Natural killer cell (primary cell): ENCODE measurements around the gene APBA1. TPM values are rescaled to one million over a fixed set of nuclear protein-coding genes. Genes with fewer than 3 reads are reported as not detected.

ENCODE experiments used
- ATAC-seq, 3 donors: fragments of 150-1000 bp in 2 of 3; fragments of 200-7000 bp in 1 of 3; cut with Tn5 transposase; 1 replicate in 1 of 3; 2 replicates in 2 of 3; pipeline ENCODE4 v1.10.0; 2021; ENCODE audit warnings: mild to moderate bottlenecking in 2 of 3, moderate library complexity in 2 of 3
- DNase-seq, 2 donors: peaks; one replicate each; pipeline versions ENCODE4 v3.0.0 to v3.0.0-alpha.2; 2013 to 2021; ENCODE audit warnings: mixed read lengths in 1 of 2
- H3K27ac ChIP-seq: one replicate; pipeline ENCODE4 v1.5.1; 2013; ENCODE audit warnings: mild to moderate bottlenecking, low read length
- H3K27me3 ChIP-seq: one replicate; pipeline ENCODE4 v1.6.1; 2013; ENCODE audit warnings: low read length; ENCODE audit not compliant: control insufficient read depth, insufficient read depth
- H3K36me3 ChIP-seq: one replicate; pipeline ENCODE4 v1.6.1; 2013; ENCODE audit warnings: low read length; ENCODE audit not compliant: control insufficient read depth, insufficient read depth
- H3K4me1 ChIP-seq: one replicate; pipeline ENCODE4 v1.6.1; 2013; ENCODE audit warnings: low read length; ENCODE audit not compliant: control insufficient read depth, insufficient read depth
- H3K4me3 ChIP-seq: one replicate; pipeline ENCODE4 v1.5.1; 2013; ENCODE audit warnings: low read length
- H3K9me3 ChIP-seq: one replicate; pipeline ENCODE4 v1.6.1; 2013; ENCODE audit warnings: low read length; ENCODE audit not compliant: control insufficient read depth, insufficient read depth
- H3K27ac Mint-ChIP-seq, 2 donors: one replicate each; pipeline ENCODE4 v1.8.0; 2022; ENCODE audit warnings: mild to moderate bottlenecking in 2 of 2, mixed read lengths in 2 of 2, moderate library complexity in 1 of 2
- H3K27me3 Mint-ChIP-seq, 2 donors: one replicate each; pipeline ENCODE4 v1.8.0; 2022; ENCODE audit warnings: low read depth in 2 of 2, mixed read lengths in 2 of 2
- H3K36me3 Mint-ChIP-seq: one replicate; pipeline ENCODE4 v1.8.0; 2022; ENCODE audit warnings: mixed read lengths
- H3K4me1 Mint-ChIP-seq, 2 donors: one replicate each; pipeline ENCODE4 v1.8.0; 2022; ENCODE audit warnings: mixed read lengths in 2 of 2
- H3K4me3 Mint-ChIP-seq: one replicate; pipeline ENCODE4 v1.8.0; 2022; ENCODE audit warnings: mild to moderate bottlenecking, moderate library complexity, mixed read lengths
- H3K9me3 Mint-ChIP-seq, 2 donors: one replicate each; pipeline ENCODE4 v1.8.0; 2022; ENCODE audit warnings: mixed read lengths in 2 of 2
- WGBS: methylation state at CpG from one replicate; pipeline ENCODE4 v1.1.7; 2013; ENCODE audit warnings: missing lambda C conversion rate; ENCODE audit not compliant: insufficient coverage; 5-methylcytosine and 5-hydroxymethylcytosine counted together
- intact Hi-C: fragments of 100-400 bp; cut with micrococcal nuclease; formaldehyde crosslinking; loops from one replicate; pipeline ENCODE4 v1.14.2; 2022
- total RNA-seq, 4 donors: library from RNA; stranded (reverse); fragments of 120-200 nt in 1 of 4; gene quantifications; one replicate each; pipeline versions ENCODE4 v1.2.3 to v1.2.4, GENCODE V29; 2013 to 2022
- TF ChIP-seq, protein P1 (sequence below): fragments of 200-600 bp; IDR thresholded peaks from one replicate; pipeline ENCODE4 v1.8.0; 2022; ENCODE audit warnings: antibody characterized with exemption

Gene APBA1
- total RNA-seq, 3 donors from 2014 or later (not counting 1 experiment from before 2014, with no cell fraction given) = 0.11 to 0.31 (median 0.13) TPM

DNA sequence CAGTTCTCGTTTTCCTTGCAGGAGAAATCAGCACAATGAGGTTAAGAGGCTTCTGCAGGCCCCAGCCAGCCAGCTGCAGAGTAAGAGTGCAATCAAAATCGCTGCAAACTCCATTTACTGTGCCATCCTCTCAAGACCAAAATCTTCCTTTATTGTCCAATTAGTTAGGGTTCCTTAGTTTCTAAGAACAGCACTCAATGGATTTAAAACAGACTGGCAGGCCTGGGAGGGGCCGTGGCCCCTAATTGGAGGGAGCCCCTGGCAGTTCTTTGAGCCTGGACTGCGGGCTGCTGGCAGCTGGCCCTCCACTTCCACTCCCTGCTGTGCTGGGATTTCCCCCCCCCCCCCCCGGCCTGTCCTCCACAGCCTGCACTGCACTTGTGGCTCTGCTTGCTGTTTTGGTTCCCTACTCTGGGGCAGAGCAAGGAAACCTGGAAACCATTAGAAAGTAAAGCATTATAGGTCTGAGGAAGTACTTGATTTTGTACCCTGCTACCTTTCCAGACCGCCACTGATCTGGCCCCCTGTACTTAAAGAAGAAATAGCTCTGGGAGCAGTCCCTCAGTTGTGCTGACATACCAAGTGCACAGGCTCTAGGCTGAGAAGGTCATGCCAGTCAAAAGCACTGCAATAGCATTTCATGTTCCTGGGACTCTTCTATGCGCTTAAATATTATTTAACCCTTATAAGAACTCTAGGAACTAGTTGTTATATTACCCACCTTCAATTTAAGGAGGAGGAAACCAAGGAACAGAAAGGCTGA is 129.0 kb downstream of the APBA1 start:
- Histone ChIP-seq H3K36me3 (no peaks in the 10 kb centered on the region), H3K27ac (no peak overlapping the region), H3K9me3 (no peaks in the 10 kb centered on the region), H3K4me1 (no peaks in the 10 kb centered on the region), H3K27me3 (no peaks in the 10 kb centered on the region), H3K4me3 (no peak overlapping the region)
- Mint-ChIP-seq H3K36me3 (no peaks in the 10 kb centered on the region), H3K27ac (no peak overlapping the region), H3K4me1 (no peaks in the 10 kb centered on the region), H3K27me3 (peaks cover 5 to 12% of the 10 kb centered on the region in 2 donors), H3K9me3 (no peaks in the 10 kb centered on the region), H3K4me3 (no peak overlapping the region)
- 60% methylated on average over 7 of the region's 7 CpGs for WGBS
- TF ChIP-seq, protein P1, sequence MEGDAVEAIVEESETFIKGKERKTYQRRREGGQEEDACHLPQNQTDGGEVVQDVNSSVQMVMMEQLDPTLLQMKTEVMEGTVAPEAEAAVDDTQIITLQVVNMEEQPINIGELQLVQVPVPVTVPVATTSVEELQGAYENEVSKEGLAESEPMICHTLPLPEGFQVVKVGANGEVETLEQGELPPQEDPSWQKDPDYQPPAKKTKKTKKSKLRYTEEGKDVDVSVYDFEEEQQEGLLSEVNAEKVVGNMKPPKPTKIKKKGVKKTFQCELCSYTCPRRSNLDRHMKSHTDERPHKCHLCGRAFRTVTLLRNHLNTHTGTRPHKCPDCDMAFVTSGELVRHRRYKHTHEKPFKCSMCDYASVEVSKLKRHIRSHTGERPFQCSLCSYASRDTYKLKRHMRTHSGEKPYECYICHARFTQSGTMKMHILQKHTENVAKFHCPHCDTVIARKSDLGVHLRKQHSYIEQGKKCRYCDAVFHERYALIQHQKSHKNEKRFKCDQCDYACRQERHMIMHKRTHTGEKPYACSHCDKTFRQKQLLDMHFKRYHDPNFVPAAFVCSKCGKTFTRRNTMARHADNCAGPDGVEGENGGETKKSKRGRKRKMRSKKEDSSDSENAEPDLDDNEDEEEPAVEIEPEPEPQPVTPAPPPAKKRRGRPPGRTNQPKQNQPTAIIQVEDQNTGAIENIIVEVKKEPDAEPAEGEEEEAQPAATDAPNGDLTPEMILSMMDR = no peak
- ATAC-seq (no peak), DNase-seq (no peak)
- intact Hi-C loops = loop anchor here (10.0 kb wide), 2 partner anchors 48 to 88 kb away; no protein-coding TSS in a partner anchor

DNA sequence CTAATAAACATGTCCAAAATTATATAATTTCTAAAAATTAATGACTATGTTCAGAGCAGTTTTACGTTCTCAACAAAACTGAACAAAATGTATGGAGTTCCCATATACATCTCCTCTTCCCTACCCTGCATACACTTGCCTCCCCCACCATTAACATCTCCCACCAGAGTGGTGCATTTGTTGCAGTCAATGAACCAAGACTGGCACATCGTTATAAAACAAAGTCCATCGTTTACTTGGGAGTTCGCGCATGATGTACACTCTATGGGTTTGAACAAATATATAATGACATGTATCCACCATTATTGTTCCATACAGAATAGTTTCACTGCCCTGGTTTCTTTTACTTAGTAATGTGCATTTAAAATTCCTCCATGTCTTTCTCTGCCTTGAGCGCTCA is 130.1 kb downstream of the APBA1 start:
- H3K27ac Mint-ChIP-seq = no peak overlapping the region
- Histone ChIP-seq H3K27ac (no peak overlapping the region), H3K4me1 (no peaks in the 10 kb centered on the region), H3K27me3 (no peaks in the 10 kb centered on the region), H3K9me3 (no peaks in the 10 kb centered on the region), H3K4me3 (no peak overlapping the region), H3K36me3 (no peaks in the 10 kb centered on the region)
- no peaks in the 10 kb centered on the region for H3K4me1 Mint-ChIP-seq
- DNase-seq = no peak
- no peaks in the 10 kb centered on the region for H3K36me3 Mint-ChIP-seq
- 98% methylated on average over 5 of the region's 6 CpGs for WGBS
- H3K4me3 Mint-ChIP-seq = no peak overlapping the region
- no peaks in the 10 kb centered on the region for H3K9me3 Mint-ChIP-seq
- TF ChIP-seq, protein P1 = no peak
- H3K27me3 Mint-ChIP-seq = peaks cover 5 to 6% of the 10 kb centered on the region in 2 donors
- intact Hi-C loops = loop anchor here (10.0 kb wide), 2 partner anchors 47 to 87 kb away; no protein-coding TSS in a partner anchor
- ATAC-seq = no peak

GRCh38 chr9:69535911-69536310 is 136.3 kb downstream of the APBA1 start:
- WGBS = no CpG with 5 or more reads among the region's 1 CpG
- Mint-ChIP-seq H3K9me3 (peaks cover 0 to 2% of the 10 kb centered on the region in 2 donors), H3K27ac (no peak overlapping the region), H3K36me3 (no peaks in the 10 kb centered on the region), H3K27me3 (peaks cover 8 to 31% of the 10 kb centered on the region in 2 donors), H3K4me1 (no peaks in the 10 kb centered on the region), H3K4me3 (no peak overlapping the region)
- DNase-seq (no peak), ATAC-seq (no peak)
- H3K27me3 ChIP-seq = no peaks in the 10 kb centered on the region
- no peak overlapping the region for H3K4me3 ChIP-seq
- TF ChIP-seq, protein P1 = no peak
- no peaks in the 10 kb centered on the region for H3K4me1 ChIP-seq
- H3K9me3 ChIP-seq = no peaks in the 10 kb centered on the region
- no peak overlapping the region for H3K27ac ChIP-seq
- no peaks in the 10 kb centered on the region for H3K36me3 ChIP-seq
- intact Hi-C loops = no loop called here
